Stimulated activated CD8-positive, alpha-beta memory T cell treated with anti-CD3 and anti-CD28 coated beads, Interleukin-4, amount 100 ng/mL, for 48 hours (primary cell): ENCODE data around the gene ESX1.
"Not testable (repeated sequence)": the region's sequence is repeated elsewhere in the genome, so short reads cannot be mapped to it uniquely, and the experiment has no call there.

Experiments used
- DNase-seq: peaks from one replicate; pipeline ENCODE4 v3.0.0-alpha.2; 2020

The ESX1 gene

DNA sequence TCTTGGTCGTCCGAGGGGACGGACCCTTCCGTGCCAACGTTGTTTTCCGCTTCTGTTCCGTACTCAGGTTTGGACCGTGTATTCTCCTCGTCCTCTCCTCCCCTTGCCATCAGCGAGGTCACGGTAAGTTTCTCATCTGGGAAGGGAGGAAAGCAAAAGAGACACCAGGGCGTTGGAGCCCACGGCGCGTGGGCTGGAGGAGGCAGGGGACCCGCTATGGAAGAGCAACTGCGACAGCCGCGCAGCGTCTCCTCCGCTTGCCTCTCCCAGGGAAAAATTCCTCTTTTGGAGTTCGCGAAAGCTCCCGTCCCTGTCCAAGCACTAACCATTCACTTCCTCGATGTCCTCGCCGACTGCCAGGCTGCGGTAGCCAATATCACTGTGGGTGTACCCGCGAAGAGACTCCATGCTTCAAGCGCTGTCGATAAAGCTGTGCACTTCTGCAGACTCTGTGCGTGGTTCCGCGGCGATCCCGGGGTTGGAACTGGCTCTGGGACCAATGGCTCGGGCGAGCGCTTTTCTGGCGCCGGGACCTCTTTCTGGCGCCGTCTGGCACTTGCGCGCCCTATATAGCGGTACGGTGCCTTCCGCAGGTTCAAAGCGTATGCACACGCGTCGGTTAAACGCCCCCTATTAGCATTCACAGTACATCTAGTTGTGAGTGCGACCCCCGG is at the start of gene ESX1:
Gene ESX1, minus strand, starts transcription at position 492 of the 674 bp plus-strand sequence. Its CDS starts 84 bp downstream, at position 408.
- peak; percentile 21 for DNase-seq

DNA sequence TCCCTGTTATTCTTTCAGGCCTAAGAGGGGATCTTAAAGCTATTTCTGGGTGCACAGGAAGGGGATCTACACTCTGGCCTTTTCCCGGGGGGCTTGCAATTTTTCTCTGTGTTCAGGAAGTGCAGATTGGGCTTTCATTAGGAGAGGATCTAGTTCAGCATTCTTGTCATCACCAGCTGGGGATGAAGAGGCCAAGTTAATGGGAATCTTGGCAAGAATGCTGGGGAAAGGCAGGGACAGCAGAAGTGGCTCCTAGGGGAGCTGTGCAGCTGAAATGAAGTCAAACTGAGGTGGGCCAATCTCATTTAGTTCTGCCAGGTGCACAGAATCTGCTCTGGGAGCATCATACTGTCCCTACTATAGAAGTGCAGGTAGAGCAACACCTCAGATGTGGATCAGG is 40.9 kb upstream of the ESX1 start:
- no peak for DNase-seq

DNA sequence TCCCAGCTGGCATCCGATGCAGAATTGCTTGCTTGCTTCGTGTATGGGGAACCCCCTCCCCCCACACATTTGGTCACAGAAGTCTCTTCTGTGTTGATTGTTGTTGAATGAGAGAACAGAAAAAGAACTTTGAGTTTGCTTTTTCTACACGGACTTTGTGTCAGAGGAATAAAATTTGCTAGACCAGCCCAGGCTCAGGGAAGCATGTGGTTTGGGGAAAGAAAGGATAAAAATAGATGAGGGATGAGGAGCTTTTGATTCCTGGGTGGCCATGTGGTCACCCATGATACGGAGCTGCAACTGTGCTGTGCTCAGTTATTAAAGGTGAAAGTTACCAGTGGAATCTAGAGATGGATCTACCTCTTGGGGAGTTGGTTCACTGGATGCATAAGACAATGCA is 34.2 kb upstream of the ESX1 start:
- DNase-seq = no peak

DNA sequence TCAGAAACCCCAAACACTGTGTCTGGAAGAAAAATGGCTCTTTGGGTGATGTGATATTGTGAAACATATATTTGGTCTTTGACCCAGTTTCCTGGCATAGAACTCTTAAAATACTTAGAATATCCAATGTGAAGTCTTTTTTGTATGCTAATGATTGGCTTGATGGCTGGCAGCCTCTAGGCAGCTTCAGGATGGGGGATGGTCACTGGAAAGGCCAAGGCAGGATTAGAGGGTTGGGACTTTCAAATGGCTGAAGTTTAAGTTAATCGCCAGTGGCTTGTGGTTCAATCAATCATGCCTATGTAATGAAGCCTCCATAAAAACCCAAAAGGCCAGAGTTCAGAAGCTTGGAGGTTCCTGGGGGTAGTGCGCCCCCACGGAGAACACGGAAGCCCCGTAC is 33.5 kb upstream of the ESX1 start:
- DNase-seq = no peak

DNA sequence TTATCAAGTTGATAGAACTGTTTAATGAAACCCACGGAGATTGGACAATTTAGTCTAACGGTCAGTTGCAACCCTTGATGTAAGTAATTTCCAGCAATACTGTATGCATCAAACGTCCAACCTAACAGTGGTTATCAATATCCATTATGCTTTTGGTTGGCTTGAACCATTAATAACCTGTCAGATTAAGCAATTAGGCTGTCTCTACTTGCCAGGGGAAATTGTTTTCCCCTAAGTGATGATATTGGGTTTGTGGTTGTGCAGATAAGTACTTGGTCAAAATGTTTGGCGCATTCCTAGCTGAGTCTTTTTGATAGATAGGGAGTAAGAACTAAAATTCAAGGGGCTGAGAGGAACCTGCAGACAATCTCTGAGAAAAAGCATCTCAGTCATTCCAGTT is 30.5 kb upstream of the ESX1 start:
- no peak for DNase-seq

DNA sequence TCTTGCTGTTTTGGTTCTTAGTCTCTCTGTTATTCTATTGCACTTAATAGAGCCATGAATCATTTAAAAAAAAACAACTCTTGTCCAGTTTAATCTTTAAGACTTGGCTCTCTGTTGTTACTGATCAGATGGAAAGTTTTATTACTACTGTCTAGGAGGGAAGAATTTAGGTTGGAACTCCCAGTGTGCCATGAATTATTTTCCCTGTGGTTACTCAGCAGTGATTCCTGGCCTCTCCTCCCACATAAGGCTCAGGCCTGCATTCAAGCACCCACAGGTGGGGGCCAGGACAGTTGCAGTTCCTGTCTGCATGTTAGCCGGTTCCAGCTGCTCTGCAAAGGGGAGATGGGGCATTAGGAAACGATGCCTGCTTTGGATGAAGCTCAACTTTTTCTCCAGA is 29.8 kb upstream of the ESX1 start:
- no peak for DNase-seq

DNA sequence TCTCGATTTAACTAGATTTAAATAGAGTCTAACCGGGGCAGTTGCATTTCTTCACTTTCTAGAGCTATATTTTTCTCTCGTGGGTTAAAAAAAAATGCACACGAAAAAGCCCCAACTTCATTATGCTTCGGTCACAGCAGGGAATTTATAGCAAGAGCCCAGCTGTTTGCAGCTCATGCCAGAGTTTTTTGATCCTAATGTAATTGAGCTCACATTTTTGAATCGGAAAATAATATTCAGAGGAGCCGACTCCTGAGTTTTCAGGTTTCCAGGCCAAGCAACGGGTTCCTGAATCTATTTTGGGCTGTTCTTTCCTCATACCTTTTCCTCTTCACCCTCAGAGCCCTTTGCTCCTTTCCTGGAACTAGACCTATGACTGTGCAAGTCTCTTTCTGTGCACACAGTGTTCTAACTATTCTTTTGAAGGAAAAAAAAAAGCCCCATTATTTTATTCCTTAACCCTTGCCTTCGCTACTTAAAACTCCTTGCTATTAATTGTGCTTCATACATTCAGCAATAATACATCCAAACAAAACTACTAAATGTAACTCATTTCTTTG is 27.5 kb upstream of the ESX1 start:
- no peak for DNase-seq

DNA sequence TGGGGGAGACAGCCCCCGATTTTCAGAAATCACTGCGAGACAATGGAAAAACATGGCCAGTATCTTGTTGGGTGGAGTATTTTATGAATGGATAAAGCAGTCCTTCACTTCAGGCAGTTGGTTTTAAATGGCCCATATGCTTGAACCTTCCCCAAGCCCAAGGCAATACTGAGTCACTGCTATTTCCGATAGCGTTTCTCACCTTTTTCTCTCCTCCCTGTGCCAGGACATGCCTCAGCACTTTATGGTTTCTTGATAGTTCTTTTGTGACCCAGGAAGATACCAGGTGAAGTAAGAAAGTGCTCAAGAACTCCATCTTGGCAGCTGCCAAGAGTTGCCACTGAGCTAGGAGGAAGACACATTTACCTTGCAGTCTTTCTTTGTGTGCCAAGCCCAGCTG is 26.8 kb upstream of the ESX1 start:
- DNase-seq = no peak

DNA sequence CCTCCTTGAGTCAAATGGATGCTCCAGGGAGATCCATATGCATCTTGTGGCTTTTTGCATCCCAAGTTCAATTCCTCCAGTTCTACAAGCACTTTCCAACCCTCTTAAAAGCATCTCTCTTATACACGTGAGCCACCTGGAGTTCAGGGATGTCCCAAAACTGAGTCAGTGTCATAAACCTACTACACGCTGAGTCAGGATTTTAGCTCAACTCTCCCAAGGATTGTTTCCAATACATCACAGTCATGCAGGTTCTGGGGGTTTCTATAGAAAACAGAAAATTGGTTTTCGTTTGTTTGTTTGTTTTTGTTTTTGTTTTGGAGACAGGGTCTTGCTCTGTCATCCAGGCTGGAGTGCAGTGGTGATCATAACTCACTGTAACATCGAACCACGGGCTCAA is 25.9 kb upstream of the ESX1 start:
- no peak for DNase-seq

DNA sequence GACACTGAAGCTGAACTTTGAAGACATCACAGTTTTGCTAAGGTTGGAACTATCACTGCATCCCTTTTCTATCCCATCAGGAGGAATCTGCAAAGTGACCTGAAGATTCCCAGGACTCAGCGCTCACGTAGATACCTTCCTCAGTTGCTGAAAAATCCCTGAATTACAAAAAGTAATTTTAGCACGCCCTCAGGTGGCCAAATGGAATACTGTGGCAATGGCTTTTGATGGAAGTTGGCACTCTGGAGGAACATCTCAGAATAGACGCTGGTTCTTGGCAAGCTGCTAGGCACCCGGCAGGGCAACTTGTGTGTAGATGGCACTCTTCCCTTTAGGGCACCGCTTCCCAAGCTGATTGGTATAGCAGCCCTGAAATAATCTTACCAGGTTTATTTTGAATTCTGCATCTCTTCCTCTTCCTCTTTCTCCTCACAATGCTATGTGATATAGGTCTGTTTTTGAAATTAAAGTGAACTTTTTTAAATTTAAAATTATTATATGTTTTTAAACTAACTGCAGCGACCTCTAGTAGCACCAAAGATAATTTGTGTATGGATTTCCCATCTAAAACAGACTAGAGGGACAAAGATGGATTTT is 16.3 kb upstream of the ESX1 start:
- peak; percentile 56 for DNase-seq

DNA sequence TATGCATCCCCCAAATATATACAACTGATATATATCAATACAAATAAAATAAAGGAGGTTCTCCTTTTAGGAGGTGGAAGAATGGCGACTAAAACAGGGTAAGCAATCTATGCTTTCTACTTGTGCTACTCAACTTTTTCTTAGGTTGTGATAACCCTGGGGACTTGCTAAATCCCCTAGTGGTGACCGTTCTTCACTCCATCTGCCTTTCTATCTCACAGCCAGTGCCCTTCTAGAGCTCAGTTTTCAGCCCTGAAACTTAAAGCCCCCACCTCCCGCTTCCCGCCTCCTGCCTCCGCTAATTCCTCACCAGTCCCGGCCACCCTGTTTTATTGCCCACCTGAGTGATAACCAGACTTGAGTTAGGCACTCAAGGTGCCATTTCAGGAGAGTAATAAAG is 15.5 kb upstream of the ESX1 start:
- no peak for DNase-seq

DNA sequence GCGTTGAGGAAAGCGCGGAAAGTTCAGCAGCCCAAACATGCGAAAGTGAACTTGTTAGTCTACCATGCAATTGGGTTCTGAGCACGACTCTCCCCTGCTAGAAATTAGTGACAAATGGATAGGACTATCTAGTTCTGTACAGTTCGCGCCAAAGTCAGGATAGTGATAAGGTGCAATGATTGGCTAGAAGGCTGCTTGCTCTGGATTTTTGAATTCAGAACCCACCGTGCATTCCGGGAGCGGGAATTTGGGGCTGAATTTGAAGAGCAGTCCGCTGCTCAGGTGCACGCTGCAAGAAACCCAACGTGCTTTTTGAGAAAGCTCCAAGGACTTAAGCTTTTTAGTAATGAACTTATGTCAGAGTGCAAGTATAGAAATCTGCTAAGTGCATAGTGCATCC is 732 bp upstream of the ESX1 start:
- DNase-seq = no peak

DNA sequence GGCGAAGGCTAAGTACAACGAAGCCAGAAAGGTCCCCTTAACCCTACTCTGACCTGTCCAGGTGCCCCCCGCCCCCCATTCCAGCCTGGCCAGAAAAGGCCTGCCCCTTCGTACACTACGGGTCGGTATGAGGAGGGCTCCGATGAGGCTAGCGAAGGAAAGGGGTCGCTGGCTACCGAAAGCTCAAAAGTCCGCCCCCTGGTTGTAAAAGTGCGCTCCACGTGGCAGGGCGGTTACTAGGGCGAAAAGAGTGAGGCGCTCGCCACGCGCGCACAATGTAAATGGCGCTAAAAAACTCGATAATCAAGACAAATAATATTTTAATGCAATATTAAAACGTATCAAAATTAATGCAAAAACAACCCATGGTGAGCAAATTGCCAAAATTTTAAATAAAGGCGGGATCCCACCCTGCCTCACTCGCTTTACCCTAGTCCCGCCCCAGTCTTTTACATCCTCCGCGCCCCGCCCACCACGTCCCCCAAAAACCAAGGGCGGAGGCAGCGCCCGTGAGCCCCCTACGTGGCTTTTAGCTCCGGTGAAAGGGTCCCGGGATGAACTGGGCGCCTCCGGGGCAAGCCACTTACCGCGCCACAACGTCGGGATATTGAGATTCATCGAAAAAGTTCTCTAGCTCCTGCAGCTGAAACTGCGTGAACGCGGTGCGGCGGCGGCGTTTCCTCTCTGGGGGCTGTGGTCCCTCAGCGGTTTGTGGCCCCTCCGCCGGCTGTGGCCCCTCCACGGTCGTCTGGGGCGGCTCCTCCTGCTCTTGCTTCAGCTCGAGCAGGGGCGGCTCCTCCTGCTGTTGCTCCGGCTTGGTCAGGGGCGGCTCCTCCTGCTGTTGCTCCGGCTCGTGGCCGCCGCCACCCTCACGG is 929 bp downstream of the ESX1 start:
- DNase-seq = peak; percentile 26

DNA sequence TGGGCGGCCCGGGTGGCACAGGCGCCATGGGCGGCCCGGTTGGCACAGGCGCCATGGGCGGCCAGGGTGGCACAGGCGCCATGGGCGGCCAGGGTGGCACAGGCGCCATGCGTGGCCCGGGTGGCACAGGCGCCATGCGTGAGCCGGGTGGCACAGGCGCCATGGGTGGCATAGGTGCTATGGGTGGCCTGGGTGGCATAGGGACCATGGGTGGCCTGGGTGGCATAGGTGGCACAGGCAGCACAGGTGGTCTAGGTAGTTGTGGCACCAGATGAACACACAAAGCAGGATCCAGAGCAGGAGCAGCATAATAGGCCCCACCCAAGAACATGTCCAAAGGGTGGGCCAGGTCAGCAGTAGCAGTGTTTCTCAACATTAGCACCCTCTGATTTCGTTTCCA is 4.3 kb downstream of the ESX1 start:
- DNase-seq = no peak

DNA sequence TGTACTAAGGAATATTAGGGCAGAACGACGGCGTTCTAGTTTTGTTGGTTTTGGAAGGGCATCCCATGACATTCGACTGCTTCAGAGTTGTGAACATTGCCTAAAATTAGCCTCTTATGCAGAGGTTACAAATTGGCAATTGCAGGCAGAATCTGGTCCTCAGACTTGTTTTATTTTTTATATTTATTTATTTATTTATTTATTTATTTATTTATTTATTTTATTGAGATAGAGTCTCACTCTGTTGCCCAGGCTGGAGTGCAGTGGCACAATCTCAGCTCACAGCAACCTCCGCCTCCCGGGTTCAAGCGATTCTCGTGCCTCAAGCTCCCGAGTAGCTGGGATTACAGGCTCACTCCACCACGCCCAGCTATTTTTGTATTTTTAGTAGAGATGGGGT is 24.7 kb downstream of the ESX1 start:
- not testable (repeated sequence) for DNase-seq

DNA sequence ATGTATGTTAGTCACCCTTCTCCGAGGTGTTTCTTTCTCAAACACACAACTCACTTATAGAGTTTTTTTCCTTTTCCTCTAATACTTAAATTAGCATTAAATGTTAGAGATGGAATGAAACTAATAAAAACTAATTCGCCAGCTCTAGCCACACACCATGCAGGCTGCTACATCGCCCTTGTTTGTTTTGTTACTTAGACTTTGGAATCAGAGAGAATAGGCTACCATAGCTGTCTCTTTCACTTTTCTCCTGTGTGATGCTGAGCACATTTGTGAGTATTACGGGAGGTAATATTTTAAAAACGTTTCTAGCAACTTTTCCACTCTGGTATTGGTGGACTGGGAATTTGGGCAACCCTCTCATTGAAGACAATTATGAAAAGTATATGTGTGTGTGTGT is 43.5 kb downstream of the ESX1 start:
- no peak for DNase-seq

DNA sequence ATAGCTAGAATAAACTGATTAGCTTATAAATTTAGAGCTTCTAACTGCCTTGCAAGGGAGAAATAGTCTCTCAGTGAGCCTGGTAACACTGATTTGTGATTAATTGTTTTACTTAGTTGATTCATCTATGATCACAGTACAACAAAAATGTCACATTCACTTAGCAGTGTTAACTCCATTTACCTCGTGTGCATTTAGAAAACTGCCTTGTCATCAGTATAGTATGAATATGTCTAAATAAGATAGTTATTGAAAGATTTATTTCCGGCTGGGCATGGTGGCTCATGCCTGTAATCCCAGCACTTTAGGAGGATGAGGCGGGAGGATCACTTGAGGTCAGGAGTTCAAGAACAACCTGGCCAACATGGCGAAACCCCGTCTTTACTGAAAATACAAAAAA is 49.2 kb downstream of the ESX1 start:
- no peak for DNase-seq
